ENCODE results near the gene MYO18A. TPM values are rescaled to one million over a fixed set of nuclear protein-coding genes. Genes with fewer than 3 reads are reported as not detected.

MYO18A gene
- total RNA-seq, 4 donors from 2014 or later = 112 to 191 (median 136) TPM

DNA sequence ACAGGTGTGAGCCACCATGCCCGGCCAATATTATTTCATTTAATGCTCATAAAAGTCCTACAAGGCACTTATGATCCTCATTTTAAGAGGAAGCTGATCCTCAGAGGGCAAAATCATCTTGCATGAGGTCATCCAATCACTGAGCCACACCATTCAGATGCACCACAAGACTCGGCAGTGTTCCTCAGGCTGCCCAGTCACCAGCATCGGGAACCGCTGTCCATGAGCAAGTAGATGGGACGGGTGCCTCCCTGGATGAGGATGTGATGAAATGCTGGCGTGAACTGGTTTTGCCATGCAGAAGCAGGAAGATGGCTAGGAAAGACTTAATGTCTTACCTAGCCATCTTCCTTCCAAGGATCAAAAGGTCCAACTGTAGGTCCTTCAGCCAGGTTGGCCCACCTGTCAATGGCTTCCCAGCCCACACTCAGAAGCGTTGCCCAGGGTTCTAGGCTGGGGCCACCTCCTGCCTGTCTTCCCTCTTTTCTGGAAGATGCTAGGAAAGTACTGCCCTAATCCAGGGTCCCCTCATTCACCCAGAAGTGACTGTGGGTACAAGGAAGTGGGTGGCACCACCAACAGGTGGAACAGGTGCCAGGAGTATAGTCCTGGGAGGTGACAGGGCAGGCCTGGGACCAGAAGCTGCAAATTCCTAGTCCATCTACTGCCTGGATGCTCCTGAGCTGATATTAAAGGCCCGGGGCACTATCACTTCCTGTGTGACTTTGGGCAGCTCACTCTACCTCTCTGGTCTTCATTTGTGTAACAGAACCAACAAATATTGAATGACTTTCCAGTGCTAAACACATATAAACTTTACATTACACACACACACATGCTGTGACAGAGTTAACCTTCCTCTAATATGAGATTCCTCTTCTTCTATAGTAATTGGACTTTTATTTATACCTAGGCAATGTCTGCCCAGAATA is 34.3 kb upstream of the MYO18A start:
- in situ Hi-C loops (cut with MboI; ENCODE audit: low pct_ligation_motif_present in 1 of 4, low pct_unique_long_range_greater_than_20kb in 1 of 4, low sequenced_read_pairs in 3 of 4) = loop anchor here in 1 of 4 donors (10.0 kb wide), 1 partner anchor 70 kb away; no protein-coding TSS in a partner anchor

DNA sequence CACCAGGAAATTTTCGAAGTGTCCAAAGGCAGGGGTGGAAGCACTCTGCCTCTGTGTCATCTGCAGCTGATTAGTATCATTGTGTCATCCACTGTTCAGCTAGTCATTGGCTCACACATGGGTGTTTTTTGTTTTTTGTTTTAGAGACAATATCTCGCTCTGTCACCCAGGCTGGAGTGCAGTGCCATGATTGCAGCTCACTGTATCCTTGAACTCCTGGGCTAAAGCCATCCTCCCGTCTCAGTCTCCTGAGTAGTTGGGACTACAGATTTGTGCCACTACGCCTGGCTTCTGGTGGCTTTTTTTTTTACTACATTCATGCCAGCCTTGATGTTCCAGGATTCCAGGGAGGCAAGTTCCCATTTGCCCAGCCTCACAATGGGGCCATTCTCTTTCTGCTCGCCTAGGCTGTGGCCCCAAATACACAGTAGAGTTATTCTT is 32.5 kb upstream of the MYO18A start:
- Histone ChIP-seq H3K27ac (no peak overlapping the region), H3K27me3 (no peaks in the 10 kb centered on the region), H3K4me1 (no peaks in the 10 kb centered on the region), H3K4me3 (no peak overlapping the region), H3K36me3 (no peaks in the 10 kb centered on the region), H3K9me3 (no peaks in the 10 kb centered on the region)
- 78 to 86% methylated on average over 4 to 5 of the region's 5 CpGs for WGBS, 2 donors (ENCODE audit: low coverage in 1 of 2)
- intact Hi-C loops (cut with DNase I; ENCODE audit: low total_unique reads) (no loop called here), in situ Hi-C loops (cut with MboI; ENCODE audit: low pct_ligation_motif_present in 1 of 4, low pct_unique_long_range_greater_than_20kb in 1 of 4, low sequenced_read_pairs in 3 of 4) (loop anchor here in 1 of 4 donors (10.0 kb wide), 1 partner anchor 68 kb away; no protein-coding TSS in a partner anchor)
- TF ChIP-seq, protein P1, sequence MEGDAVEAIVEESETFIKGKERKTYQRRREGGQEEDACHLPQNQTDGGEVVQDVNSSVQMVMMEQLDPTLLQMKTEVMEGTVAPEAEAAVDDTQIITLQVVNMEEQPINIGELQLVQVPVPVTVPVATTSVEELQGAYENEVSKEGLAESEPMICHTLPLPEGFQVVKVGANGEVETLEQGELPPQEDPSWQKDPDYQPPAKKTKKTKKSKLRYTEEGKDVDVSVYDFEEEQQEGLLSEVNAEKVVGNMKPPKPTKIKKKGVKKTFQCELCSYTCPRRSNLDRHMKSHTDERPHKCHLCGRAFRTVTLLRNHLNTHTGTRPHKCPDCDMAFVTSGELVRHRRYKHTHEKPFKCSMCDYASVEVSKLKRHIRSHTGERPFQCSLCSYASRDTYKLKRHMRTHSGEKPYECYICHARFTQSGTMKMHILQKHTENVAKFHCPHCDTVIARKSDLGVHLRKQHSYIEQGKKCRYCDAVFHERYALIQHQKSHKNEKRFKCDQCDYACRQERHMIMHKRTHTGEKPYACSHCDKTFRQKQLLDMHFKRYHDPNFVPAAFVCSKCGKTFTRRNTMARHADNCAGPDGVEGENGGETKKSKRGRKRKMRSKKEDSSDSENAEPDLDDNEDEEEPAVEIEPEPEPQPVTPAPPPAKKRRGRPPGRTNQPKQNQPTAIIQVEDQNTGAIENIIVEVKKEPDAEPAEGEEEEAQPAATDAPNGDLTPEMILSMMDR (IDR thresholded peaks at IDR 0.05) = no peak
- TF ChIP-seq POLR2AphosphoS5 (IDR thresholded peaks at IDR 0.05) (no peak), EP300 (IDR thresholded peaks at IDR 0.05; ENCODE audit: low read depth) (no peak), POLR2A (IDR thresholded peaks at IDR 0.05) (no peak)
- no peak for DNase-seq

More for the DNA sequence above, 34.3 kb upstream of the MYO18A start:
- Histone ChIP-seq H3K4me3 (no peak overlapping the region), H3K27me3 (no peaks in the 10 kb centered on the region), H3K4me1 (peaks cover 0 to 5% (median 4%) of the 10 kb centered on the region in 4 donors), H3K9me3 (no peaks in the 10 kb centered on the region), H3K27ac (no peak overlapping the region), H3K36me3 (no peaks in the 10 kb centered on the region)
- DNase-seq = no peak
- TF ChIP-seq POLR2A (IDR thresholded peaks at IDR 0.05) (no peak), POLR2AphosphoS5 (IDR thresholded peaks at IDR 0.05) (no peak), EP300 (IDR thresholded peaks at IDR 0.05; ENCODE audit: low read depth) (no peak)
- TF ChIP-seq, protein P1 (IDR thresholded peaks at IDR 0.05) = no peak
- 73 to 94% methylated on average over 5 to 8 of the region's 8 CpGs for WGBS, 2 donors (ENCODE audit: low coverage in 1 of 2)
- intact Hi-C loops (cut with DNase I; ENCODE audit: low total_unique reads) = no loop called here

DNA sequence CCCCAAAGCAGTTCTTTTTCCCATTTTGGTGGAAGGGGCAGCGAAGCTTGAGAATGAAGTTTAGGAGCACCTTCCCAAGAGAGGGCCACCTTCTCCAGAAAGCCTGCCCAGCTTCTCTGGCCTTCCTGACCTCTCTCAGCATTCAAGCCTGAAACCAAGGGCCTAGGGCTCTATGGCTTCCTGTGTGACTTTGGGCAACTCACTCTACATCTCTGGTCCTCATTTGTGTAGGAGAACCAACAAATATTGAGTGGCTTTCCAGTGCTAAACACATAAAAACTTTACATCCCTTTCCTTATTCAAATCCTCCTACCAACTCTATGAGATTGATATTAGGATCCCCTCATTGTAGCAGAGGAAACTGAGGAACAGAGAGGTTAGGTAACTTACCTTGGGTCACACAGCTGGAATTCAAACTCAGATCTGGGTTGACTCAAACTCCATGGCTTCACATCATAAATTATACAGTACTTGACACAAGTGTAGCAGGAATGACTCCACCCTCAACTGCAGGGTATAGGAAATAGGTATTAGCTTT is 32.0 kb upstream of the MYO18A start:
- Histone ChIP-seq H3K9me3 (no peaks in the 10 kb centered on the region), H3K27me3 (no peaks in the 10 kb centered on the region), H3K4me3 (no peak overlapping the region), H3K36me3 (no peaks in the 10 kb centered on the region), H3K27ac (no peak overlapping the region), H3K4me1 (no peaks in the 10 kb centered on the region)
- in situ Hi-C loops (cut with MboI; ENCODE audit: low pct_ligation_motif_present in 1 of 4, low pct_unique_long_range_greater_than_20kb in 1 of 4, low sequenced_read_pairs in 3 of 4) (loop anchor here in 1 of 4 donors (10.0 kb wide), 1 partner anchor 67 kb away; no protein-coding TSS in a partner anchor), intact Hi-C loops (cut with DNase I; ENCODE audit: low total_unique reads) (no loop called here)
- no peak for TF ChIP-seq POLR2A (IDR thresholded peaks at IDR 0.05)
- TF ChIP-seq, protein P1 (IDR thresholded peaks at IDR 0.05) = no peak
- TF ChIP-seq EP300 (IDR thresholded peaks at IDR 0.05; ENCODE audit: low read depth) = no peak
- TF ChIP-seq POLR2AphosphoS5 (IDR thresholded peaks at IDR 0.05) = no peak
- DNase-seq = no peak
- 88% methylated on average over 1 of the region's 1 CpG; no CpG with 5 or more reads in 1 of the 2 donors for WGBS, 2 donors (ENCODE audit: low coverage in 1 of 2)

DNA sequence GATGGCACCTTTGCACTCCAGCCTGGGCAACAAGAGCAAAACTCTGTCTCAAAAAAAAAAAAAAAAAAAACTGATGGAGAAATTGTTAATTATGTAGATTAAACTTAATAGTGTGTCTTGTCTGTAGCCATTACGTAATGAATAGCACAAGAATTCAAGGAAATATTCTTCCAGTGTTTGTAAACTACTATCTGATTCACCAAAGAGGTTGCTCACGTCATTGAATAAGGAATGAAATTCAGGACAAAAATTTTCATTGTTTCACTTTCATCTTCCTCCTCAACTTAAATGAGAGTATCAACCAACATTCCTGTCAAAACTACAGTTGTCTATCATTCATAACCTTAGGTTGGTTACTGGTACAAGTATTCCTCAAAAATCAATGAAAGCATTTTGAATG is 30.7 kb upstream of the MYO18A start:
- Histone ChIP-seq H3K27me3 (no peaks in the 10 kb centered on the region), H3K4me3 (no peak overlapping the region), H3K27ac (no peak overlapping the region), H3K4me1 (no peaks in the 10 kb centered on the region), H3K36me3 (no peaks in the 10 kb centered on the region), H3K9me3 (no peaks in the 10 kb centered on the region)
- no peak for DNase-seq
- WGBS, 2 donors (ENCODE audit: low coverage in 1 of 2) = 71 to 80% methylated on average over 2 of the region's 2 CpGs
- TF ChIP-seq POLR2AphosphoS5 (IDR thresholded peaks at IDR 0.05) (no peak), POLR2A (IDR thresholded peaks at IDR 0.05) (no peak), EP300 (IDR thresholded peaks at IDR 0.05; ENCODE audit: low read depth) (no peak)
- TF ChIP-seq, protein P1 (IDR thresholded peaks at IDR 0.05) = no peak
- intact Hi-C loops (cut with DNase I; ENCODE audit: low total_unique reads) (no loop called here), in situ Hi-C loops (cut with MboI; ENCODE audit: low pct_ligation_motif_present in 1 of 4, low pct_unique_long_range_greater_than_20kb in 1 of 4, low sequenced_read_pairs in 3 of 4) (loop anchor here in 1 of 4 donors (10.0 kb wide), 1 partner anchor 66 kb away; no protein-coding TSS in a partner anchor)
